ENCODE measurements around the gene TNFAIP8L1.

- TF ChIP-seq EZH2 (IDR thresholded peaks at IDR 0.05) (no peak), POLR2AphosphoS5 (IDR thresholded peaks at IDR 0.05; ENCODE audit: borderline replicate concordance, low read depth, low read length) (no peak), FOXP2 (optimal IDR thresholded peaks at IDR 0.05; ENCODE audit: control extremely low read depth, extremely low read length, insufficient read depth) (no peak)
Observed at GRCh38 chr19:4622695-4623421, 16.5 kb upstream of the TNFAIP8L1 start.
